HG03066 (cell line): ENCODE results near the gene C3orf22.

Source experiments
- ATAC-seq: cut with Tn5 transposase; IDR thresholded peaks from one replicate; pipeline ENCODE4 v1.9.1; 2021; ENCODE audit warnings: low read depth; ENCODE audit not compliant: unreplicated experiment

The C3orf22 gene

DNA sequence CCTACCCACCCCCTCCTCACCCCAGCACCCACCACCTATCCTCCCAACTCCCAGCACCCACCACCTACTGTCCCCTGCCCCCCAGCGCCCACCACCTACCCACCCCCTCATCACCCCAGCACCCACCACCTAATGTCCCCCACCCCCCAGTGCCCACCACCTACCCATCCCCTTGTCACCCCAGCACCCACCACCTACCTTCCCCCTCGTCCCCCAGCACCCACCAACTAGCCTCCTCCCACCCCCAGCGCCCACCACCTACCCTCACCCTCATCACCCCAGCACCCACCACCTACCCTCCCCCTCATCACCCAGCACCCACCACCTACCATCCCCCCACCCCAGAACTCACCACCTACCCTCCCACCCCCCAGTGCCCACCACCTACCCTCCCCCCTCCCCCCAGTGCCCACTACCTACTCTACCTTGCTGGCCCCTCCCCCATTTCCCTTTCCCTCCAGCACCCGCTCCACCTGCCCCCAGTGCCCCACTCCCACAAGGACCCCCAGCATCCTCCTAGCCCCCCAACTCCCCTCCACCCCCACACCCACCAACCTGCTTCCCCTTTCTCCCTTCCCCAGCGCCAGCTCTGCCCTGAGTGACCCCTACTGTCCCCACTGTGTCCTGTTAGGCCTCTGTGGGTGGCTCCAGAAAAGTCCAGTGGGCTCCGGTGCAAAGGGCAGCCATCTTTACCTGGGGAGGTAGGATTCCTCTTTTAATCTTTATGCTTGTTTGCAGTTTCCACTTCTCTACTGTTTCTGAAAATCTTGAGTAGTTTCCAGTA is 42.4 kb downstream of the C3orf22 start:
- no peak for ATAC-seq

GRCh38 chr3:126515066-126515706 is 43.5 kb downstream of the C3orf22 start:
- ATAC-seq = no peak

GRCh38 chr3:126514161-126514560 is 44.6 kb downstream of the C3orf22 start:
- ATAC-seq = no peak

DNA sequence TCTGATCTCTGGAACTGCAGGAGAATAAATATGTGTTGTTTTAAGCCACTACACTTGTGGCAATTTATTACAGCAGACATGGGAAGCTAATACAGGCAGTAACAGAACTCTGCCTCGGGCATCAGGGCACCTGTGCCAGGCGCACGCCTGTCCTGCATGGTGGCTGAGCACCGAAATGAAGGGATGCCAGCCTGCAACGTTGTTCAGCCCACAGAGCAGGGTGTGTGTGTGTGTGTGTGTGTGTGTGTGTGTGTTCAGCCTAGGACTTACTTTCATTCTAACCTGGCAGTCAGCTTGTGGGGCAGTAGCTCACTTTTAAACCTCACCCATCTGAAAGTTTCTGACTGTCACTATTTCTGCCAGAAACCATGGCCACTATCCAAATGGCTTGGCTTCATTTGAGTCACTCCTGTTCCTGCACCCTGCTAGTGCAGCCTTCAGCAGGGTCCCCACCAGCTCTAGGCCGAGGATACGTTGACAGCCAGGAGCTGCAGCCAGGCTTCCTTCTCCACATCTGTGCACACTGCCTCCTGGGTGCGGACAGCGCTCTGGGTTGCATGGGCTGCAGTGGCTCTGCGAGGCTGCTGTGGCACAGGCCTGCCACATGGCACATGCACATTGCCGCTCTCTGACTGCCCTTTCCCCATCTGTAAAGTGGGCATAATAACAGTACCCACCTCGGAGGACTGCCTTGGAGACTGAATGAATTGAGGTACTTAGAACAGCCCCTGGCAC is 45.6 kb downstream of the C3orf22 start:
- no peak for ATAC-seq

GRCh38 chr3:126512026-126512425 is 46.7 kb downstream of the C3orf22 start:
- ATAC-seq = no peak

GRCh38 chr3:126511291-126511690 is 47.4 kb downstream of the C3orf22 start:
- no peak for ATAC-seq

GRCh38 chr3:126510308-126510910 is 48.3 kb downstream of the C3orf22 start:
- no peak for ATAC-seq

DNA sequence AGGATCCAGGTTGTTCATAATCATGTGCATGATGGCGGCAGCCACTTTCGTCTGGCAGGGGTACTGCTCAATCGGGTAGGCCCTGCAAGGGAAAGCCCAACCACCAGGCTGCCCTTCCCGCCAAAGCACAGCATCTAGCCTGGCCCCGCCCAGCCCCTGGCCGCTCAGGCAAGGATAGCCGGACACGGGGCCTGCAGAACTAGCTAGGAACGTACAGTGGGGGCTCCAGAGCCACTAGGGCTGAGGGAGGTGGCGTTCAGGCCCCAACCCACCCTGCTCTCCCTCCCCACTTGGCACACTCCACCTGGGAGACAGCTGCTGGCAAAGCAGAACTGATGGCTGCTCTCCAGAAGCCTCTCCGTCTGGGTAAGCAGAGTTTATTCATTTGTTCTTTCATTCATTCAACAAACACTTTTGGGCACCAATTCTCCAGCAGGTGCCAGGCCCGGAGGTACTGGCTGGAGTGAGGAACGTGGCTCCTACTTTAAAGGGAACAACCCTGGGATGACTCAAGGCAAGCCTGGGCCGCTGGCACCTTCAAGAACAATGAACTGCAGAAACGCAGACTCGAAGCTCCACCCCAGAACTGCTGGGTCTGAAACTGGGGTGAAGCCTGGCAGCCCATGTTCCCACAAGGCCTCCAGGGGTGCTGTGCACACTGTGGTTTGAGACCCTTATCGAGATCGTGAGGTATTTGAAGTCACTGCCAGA is 49.0 kb downstream of the C3orf22 start:
- no peak for ATAC-seq

- ATAC-seq = no peak
These were observed 50.2 kb downstream of the C3orf22 start for GRCh38 chr3:126508564-126508964.

GRCh38 chr3:126507886-126508285 is 50.8 kb downstream of the C3orf22 start:
- no peak for ATAC-seq

GRCh38 chr3:126503701-126504100 is 55.0 kb downstream of the C3orf22 start:
- ATAC-seq = no peak

DNA sequence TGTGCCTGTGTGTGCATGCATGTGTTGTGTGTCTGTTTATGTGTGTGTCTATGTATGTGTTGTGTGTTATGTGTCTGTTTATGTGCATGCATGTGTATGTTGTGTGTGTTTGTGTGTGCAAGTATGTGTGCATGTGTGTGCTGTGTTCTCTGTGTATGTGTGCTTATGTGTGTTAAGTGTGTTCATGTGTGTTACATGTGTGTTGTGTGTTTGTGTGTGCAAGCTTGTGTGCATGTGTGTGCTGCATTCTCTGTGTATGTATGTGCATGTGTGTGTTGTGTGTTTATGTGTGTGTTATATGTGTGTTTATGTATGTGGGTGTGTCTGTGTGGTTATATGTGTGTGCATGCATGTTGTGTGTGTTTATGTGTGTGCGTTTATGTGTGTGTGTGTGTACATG is 56.1 kb downstream of the C3orf22 start:
- no peak for ATAC-seq

- ATAC-seq = no peak
These were observed 57.0 kb downstream of the C3orf22 start for GRCh38 chr3:126501736-126502135.

GRCh38 chr3:126501054-126501453 is 57.7 kb downstream of the C3orf22 start:
- ATAC-seq = no peak

GRCh38 chr3:126500016-126500415 is 58.7 kb downstream of the C3orf22 start:
- ATAC-seq = no peak
